DOHH2 (cell line): ENCODE results near the gene SRXN1.

Source experiments
- H3F3A ChIP-seq: fragments of 200-600 bp; sonication (generic), shearing (Covaris generic); 2 replicates; pipeline ENCODE4 v1.6.0; 2016; ENCODE audit warnings: antibody characterized with exemption, mild to moderate bottlenecking; ENCODE audit not compliant: control insufficient read depth, insufficient read depth
- H3K27ac ChIP-seq: fragments of 200-600 bp; sonication (generic); 2 replicates; pipeline ENCODE4 v1.5.1; 2014; ENCODE audit warnings: low read depth, mild to moderate bottlenecking, low read length, moderate library complexity
- H3K27me3 ChIP-seq: fragments of 200-600 bp; sonication (generic); 2 replicates; pipeline ENCODE4 v1.6.1; 2014; ENCODE audit warnings: mild to moderate bottlenecking, low read length, mixed read lengths; ENCODE audit not compliant: control insufficient read depth
- H3K36me3 ChIP-seq: fragments of 200-600 bp; sonication (generic); 2 replicates; pipeline ENCODE4 v1.6.1; 2014; ENCODE audit warnings: mild to moderate bottlenecking, low read length, moderate library complexity, mixed read lengths; ENCODE audit not compliant: control insufficient read depth
- H3K4me1 ChIP-seq: fragments of 200-600 bp; sonication (generic); 2 replicates; pipeline ENCODE4 v1.6.1; 2014; ENCODE audit warnings: mild to moderate bottlenecking, low read length, mixed read lengths; ENCODE audit not compliant: control insufficient read depth
- H3K4me2 ChIP-seq: fragments of 200-600 bp; sonication (generic); 2 replicates; pipeline ENCODE4 v1.6.0; 2014; ENCODE audit warnings: mild to moderate bottlenecking, low read length, moderate library complexity
- H3K4me3 ChIP-seq: fragments of 200-600 bp; sonication (generic); 2 replicates; pipeline ENCODE4 v1.5.1; 2014; ENCODE audit warnings: mild to moderate bottlenecking, low read length, mixed read lengths
- H3K79me2 ChIP-seq: fragments of 200-600 bp; sonication (generic); 2 replicates; pipeline ENCODE4 v1.6.1; 2014; ENCODE audit warnings: mild to moderate bottlenecking, low read length, mixed read lengths; ENCODE audit not compliant: control insufficient read depth
- H3K9me2 ChIP-seq: fragments of 200-600 bp; sonication (generic); replicated peaks from 2 replicates; pipeline ENCODE4 v1.6.1; 2014; ENCODE audit warnings: mild to moderate bottlenecking, low read length, mixed read lengths; ENCODE audit not compliant: control insufficient read depth
- H3K9me3 ChIP-seq: fragments of 200-600 bp; sonication (generic); 2 replicates; pipeline ENCODE4 v1.6.1; 2014; ENCODE audit warnings: antibody characterized with exemption, low read length, mixed read lengths; ENCODE audit not compliant: control insufficient read depth, insufficient read depth
- H4K20me1 ChIP-seq: fragments of 200-600 bp; sonication (generic); 2 replicates; pipeline ENCODE4 v1.6.0; 2014; ENCODE audit warnings: low read depth, mild to moderate bottlenecking, antibody characterized with exemption, low read length, moderate library complexity; ENCODE audit not compliant: control insufficient read depth, insufficient read depth
- EZH2phosphoT487 ChIP-seq: fragments of 200-600 bp; sonication (generic); IDR thresholded peaks from 2 replicates; pipeline ENCODE4 v1.6.1; 2017; ENCODE audit warnings: borderline replicate concordance, mild to moderate bottlenecking, antibody characterized with exemption, low read length, moderate library complexity, mixed read lengths
- TF ChIP-seq, protein P1 (sequence below): fragments of 200-600 bp; sonication (generic); IDR thresholded peaks from one replicate; pipeline ENCODE4 v1.5.1; 2014; ENCODE audit warnings: antibody characterized with exemption, mild to moderate bottlenecking, low read depth, low read length; ENCODE audit not compliant: poor library complexity, severe bottlenecking

SRXN1 gene

GRCh38 chr20:663315-664090, 10.5 kb upstream of the SRXN1 start:
- TF ChIP-seq EZH2phosphoT487, result no peak
- TF ChIP-seq, protein P1, sequence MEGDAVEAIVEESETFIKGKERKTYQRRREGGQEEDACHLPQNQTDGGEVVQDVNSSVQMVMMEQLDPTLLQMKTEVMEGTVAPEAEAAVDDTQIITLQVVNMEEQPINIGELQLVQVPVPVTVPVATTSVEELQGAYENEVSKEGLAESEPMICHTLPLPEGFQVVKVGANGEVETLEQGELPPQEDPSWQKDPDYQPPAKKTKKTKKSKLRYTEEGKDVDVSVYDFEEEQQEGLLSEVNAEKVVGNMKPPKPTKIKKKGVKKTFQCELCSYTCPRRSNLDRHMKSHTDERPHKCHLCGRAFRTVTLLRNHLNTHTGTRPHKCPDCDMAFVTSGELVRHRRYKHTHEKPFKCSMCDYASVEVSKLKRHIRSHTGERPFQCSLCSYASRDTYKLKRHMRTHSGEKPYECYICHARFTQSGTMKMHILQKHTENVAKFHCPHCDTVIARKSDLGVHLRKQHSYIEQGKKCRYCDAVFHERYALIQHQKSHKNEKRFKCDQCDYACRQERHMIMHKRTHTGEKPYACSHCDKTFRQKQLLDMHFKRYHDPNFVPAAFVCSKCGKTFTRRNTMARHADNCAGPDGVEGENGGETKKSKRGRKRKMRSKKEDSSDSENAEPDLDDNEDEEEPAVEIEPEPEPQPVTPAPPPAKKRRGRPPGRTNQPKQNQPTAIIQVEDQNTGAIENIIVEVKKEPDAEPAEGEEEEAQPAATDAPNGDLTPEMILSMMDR, result no peak
- H3K4me2 ChIP-seq, result no peak overlapping the region
- peaks cover 16% of the 10 kb centered on the region for H3K27me3 ChIP-seq
- H3K36me3 ChIP-seq, result no peaks in the 10 kb centered on the region
- H3K79me2 ChIP-seq, result no peaks in the 10 kb centered on the region
- H3K4me1 ChIP-seq, result 0 out of 2 replicates have a peak, but pooled peaks cover 3% of the 10 kb centered on the region
- H3F3A ChIP-seq, result no peaks in the 10 kb centered on the region
- H3K4me3 ChIP-seq, result no peak overlapping the region
- no peaks in the 10 kb centered on the region for H3K9me2 ChIP-seq
- no peaks in the 10 kb centered on the region for H3K9me3 ChIP-seq
- H4K20me1 ChIP-seq, result no peaks in the 10 kb centered on the region
- no peak overlapping the region for H3K27ac ChIP-seq

DNA sequence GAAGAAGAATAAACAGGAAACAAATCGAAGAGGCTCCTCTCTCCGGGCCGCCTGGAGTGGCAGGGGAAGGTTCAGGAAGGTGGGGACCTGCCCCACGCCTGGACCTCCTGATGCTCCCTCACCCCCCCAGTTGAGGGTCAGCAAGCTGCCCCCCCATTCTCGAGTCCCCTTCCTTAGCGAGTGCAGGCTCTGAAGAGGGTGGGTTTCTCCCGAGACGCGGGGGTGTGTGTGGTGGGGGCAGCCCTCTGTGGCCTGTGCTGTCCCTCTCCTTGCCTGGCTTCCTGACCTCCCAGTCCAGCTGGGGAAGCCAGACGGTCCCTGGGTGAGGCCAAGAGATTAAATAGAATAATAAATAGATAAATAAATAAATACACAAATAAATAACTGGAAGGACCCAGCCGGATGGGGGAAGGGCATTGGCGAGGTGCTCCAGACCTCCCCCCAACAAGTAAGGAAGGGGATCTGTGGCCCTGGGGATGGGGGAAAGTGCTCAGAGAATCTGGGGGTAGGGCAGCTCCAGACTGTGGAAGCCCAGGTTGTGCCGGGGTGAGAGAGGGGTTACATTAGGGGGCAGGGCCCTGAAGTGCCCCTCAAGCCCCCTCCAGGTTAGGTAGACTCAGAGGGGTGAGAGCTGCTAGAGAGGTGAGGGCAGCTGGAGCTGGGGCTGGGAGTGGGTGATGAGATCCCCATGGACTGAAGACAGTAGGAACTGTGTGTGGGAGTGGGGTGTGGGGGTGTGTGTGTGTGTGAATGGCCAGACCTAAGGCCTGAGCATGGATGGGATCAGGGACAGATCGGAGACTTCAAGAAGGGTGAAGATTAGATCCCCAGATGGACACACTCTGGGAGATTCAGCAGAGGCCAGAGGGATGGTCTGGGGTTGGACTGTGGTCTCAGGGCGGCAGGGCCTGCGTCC, 9.5 kb upstream of the SRXN1 start:
- no peaks in the 10 kb centered on the region for H3F3A ChIP-seq
- H3K4me1 ChIP-seq, result 0 out of 2 replicates have a peak, but pooled peaks cover 3% of the 10 kb centered on the region
- no peaks in the 10 kb centered on the region for H4K20me1 ChIP-seq
- no peaks in the 10 kb centered on the region for H3K79me2 ChIP-seq
- H3K9me3 ChIP-seq, result no peaks in the 10 kb centered on the region
- peaks cover 26% of the 10 kb centered on the region for H3K27me3 ChIP-seq
- H3K9me2 ChIP-seq, result no peaks in the 10 kb centered on the region
- no peak overlapping the region for H3K4me2 ChIP-seq
- no peak overlapping the region for H3K27ac ChIP-seq
- TF ChIP-seq, protein P1, result no peak
- TF ChIP-seq EZH2phosphoT487, result no peak
- no peaks in the 10 kb centered on the region for H3K36me3 ChIP-seq
- no peak overlapping the region for H3K4me3 ChIP-seq

DNA sequence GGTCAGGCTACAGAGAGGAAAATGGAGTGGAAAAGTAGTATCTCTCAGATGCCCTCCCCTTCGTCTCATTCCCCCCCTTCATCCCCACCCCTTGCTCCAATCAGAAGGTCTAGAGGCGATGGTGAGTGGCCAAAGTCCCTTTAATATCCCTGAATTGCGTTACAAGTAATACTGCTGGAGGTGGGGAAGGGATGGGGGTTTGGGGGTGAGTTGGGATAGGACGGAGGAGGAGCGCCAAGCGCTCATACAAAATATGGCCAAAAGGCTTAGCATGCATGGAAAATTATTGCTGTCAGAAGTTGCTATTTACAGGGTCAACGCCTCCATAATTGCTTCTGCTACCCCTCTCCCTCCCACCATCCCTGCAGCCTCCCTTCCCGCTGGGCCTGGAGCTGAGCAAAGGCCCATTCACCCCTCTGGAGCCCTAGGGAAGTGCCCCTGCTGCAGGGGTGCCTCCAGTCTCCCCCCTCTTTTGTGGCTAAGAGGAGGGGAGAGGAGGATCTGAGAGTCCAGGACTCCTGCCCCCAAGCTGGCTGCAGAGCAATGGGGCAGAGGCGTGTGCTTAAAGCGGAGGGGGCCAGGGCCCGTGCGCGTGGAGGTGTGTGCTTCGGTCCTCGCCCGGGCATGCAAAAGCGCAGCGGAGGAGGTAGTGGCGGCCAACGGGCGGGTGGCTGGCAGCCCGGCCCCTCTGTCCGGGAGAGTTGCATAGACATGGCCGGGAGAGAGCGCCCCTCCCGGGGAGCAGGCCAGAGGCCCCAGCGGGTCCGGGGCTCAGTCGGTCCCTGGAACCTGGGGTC, 8.7 kb upstream of the SRXN1 start:
- H3K9me3 ChIP-seq, result no peaks in the 10 kb centered on the region
- H4K20me1 ChIP-seq, result no peaks in the 10 kb centered on the region
- TF ChIP-seq, protein P1, result no peak
- no peak for TF ChIP-seq EZH2phosphoT487
- no peaks in the 10 kb centered on the region for H3F3A ChIP-seq
- no peaks in the 10 kb centered on the region for H3K36me3 ChIP-seq
- H3K4me1 ChIP-seq, result 0 out of 2 replicates have a peak, but pooled peaks cover 3% of the 10 kb centered on the region
- H3K4me2 ChIP-seq, result no peak overlapping the region
- no peak overlapping the region for H3K27ac ChIP-seq
- H3K4me3 ChIP-seq, result no peak overlapping the region
- peaks cover 26% of the 10 kb centered on the region for H3K27me3 ChIP-seq
- H3K9me2 ChIP-seq, result no peaks in the 10 kb centered on the region
- H3K79me2 ChIP-seq, result no peaks in the 10 kb centered on the region
